ENCODE measurements around the gene LAMB1.

DNA sequence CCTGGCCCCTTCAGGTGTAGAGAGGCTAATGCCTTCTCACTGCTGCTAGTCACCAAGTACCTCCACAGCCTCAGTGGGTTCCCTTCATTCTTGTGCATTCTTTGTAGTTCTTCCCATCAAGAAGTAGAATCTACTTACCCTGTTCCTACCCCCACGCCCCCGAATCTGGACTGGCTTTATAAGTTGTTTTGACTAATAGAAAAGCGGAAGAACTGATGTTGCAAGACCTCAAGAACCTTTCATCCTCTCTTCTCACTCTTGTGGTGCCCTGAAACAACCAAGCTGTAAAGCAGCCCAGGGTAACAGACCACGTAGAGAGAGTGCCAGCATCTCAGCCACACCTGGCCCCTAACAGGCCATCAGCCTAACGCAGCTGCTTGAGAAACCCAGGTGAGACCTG lies 23.2 kb upstream of the LAMB1 start:
- TF ChIP-seq, protein P1, sequence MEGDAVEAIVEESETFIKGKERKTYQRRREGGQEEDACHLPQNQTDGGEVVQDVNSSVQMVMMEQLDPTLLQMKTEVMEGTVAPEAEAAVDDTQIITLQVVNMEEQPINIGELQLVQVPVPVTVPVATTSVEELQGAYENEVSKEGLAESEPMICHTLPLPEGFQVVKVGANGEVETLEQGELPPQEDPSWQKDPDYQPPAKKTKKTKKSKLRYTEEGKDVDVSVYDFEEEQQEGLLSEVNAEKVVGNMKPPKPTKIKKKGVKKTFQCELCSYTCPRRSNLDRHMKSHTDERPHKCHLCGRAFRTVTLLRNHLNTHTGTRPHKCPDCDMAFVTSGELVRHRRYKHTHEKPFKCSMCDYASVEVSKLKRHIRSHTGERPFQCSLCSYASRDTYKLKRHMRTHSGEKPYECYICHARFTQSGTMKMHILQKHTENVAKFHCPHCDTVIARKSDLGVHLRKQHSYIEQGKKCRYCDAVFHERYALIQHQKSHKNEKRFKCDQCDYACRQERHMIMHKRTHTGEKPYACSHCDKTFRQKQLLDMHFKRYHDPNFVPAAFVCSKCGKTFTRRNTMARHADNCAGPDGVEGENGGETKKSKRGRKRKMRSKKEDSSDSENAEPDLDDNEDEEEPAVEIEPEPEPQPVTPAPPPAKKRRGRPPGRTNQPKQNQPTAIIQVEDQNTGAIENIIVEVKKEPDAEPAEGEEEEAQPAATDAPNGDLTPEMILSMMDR (IDR thresholded peaks at IDR 0.05; ENCODE audit: insufficient read depth, low read length, poor library complexity, severe bottlenecking): no peak
- TF ChIP-seq EZH2phosphoT487 (conservative IDR thresholded peaks at IDR 0.05; ENCODE audit: low read length): no peak
